ENCODE results near the gene EFCAB8. TPM values are rescaled to one million over a fixed set of nuclear protein-coding genes. Genes with fewer than 3 reads are reported as not detected.

Gene EFCAB8
- total and polyA plus RNA-seq, 4 donors = 0.10 to 0.36 (median 0.20) TPM

DNA sequence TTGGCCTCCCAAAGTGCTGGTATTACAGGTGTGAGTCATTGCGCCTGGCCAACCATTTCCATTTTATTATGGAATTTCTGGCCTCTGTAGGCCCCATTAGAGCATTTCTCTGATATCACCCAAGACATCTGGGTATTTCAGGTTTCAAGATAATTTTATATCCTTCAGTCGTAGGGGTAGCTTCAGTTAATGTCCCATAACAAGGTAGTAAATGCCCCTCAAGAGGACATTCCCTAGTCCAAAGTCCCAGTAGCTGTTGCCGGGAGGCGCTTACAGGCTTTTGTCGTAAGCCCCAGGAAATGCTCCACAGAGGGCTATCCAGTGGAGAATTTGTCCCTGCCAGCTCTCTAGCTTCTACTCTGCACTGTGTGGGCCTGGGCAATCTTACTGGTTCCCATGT, 24.4 kb downstream of the EFCAB8 start:
- Histone ChIP-seq H3K9me3 (ENCODE audit: control insufficient read depth, insufficient read depth, low read length) (no peaks in the 10 kb centered on the region), H3K27me3 (ENCODE audit: control insufficient read depth, insufficient read depth, low read length) (no peaks in the 10 kb centered on the region), H3K27ac (ENCODE audit: low read depth, low read length) (no peak overlapping the region), H3K4me1 (ENCODE audit: control insufficient read depth, insufficient read depth, low read length) (no peaks in the 10 kb centered on the region), H3K36me3 (ENCODE audit: control insufficient read depth, insufficient read depth, low read length) (no peaks in the 10 kb centered on the region), H3K4me3 (ENCODE audit: low read depth, low read length) (no peak overlapping the region)
- WGBS (ENCODE audit: insufficient coverage) = 83% methylated on average over 3 of the region's 5 CpGs
- DNase-seq (ENCODE audit: low read depth in 4 of 6, low spot score in 6 of 6) = no peak

DNA sequence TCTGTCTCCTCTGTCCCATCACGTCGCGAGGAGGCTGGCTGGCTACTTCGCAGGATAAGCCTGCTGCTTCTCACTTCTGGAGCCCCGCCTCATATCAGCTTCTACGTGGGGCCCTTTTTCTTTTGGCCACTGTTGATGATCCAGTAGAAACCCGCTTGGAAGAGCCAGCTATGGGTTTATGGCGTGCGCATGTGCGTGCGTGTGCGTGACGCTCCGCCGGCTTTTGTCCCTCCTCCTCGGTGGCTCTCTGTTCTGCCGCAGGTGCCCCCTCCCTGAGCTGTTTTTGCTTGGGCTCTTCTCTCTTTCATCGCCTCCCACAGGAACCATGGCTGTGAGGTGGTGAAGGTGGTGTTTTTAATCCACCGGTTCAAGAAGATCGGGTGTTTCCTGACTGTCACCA, 26.5 kb downstream of the EFCAB8 start:
- Histone ChIP-seq H3K9me3 (ENCODE audit: control insufficient read depth, insufficient read depth, low read length) (no peaks in the 10 kb centered on the region), H3K27ac (ENCODE audit: low read depth, low read length) (no peak overlapping the region), H3K27me3 (ENCODE audit: control insufficient read depth, insufficient read depth, low read length) (no peaks in the 10 kb centered on the region), H3K4me1 (ENCODE audit: control insufficient read depth, insufficient read depth, low read length) (peaks cover 8% of the 10 kb centered on the region), H3K4me3 (ENCODE audit: low read depth, low read length) (no peak overlapping the region), H3K36me3 (ENCODE audit: control insufficient read depth, insufficient read depth, low read length) (no peaks in the 10 kb centered on the region)
- 85% methylated on average over 16 of the region's 20 CpGs for WGBS (ENCODE audit: insufficient coverage)
- no peak for DNase-seq (ENCODE audit: low read depth in 4 of 6, low spot score in 6 of 6)

DNA sequence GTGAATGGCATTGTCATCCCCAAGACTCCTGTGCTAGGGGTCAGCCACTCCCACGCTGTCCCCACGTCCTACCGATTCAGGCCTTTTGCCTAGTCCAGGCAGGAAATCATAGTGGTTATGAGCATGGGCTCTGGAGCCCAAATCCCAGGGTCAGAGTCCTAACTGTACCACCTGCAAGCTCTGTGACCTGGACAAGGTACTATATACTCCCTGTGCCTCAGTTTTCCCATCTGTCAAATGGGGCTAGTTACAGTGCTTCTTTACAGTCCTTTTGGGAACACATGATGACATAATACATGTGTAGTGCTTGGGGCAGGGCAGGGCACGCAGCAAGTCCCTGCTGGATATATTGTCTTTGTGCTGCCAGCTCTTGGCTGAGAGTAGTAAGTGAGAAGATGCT, 27.2 kb downstream of the EFCAB8 start:
- 78% methylated on average over 4 of the region's 4 CpGs for WGBS (ENCODE audit: insufficient coverage)
- Histone ChIP-seq H3K4me1 (ENCODE audit: control insufficient read depth, insufficient read depth, low read length) (peaks cover 8% of the 10 kb centered on the region), H3K27me3 (ENCODE audit: control insufficient read depth, insufficient read depth, low read length) (no peaks in the 10 kb centered on the region), H3K4me3 (ENCODE audit: low read depth, low read length) (no peak overlapping the region), H3K36me3 (ENCODE audit: control insufficient read depth, insufficient read depth, low read length) (no peaks in the 10 kb centered on the region), H3K9me3 (ENCODE audit: control insufficient read depth, insufficient read depth, low read length) (no peaks in the 10 kb centered on the region), H3K27ac (ENCODE audit: low read depth, low read length) (no peak overlapping the region)
- DNase-seq (ENCODE audit: low read depth in 4 of 6, low spot score in 6 of 6) = no peak

DNA sequence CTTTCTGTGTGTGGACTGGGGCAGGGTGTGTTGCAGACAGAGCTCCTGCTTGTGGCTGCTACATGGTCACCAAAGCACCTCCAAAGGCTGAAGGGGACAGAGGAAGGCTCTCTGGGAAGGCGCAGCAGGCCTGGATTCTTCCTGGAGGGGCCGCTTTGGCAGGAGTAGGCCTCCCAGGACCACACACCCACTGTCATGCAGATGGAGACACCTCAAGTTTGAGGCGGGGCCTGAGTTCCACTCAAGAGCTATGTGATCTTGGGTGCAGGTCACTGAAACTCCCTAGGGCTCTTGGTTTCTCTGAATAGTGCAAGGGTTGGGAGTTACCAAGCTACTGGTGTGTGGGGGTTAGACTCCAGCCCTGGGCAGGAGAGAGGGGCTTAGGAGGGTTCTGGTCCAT, 27.9 kb downstream of the EFCAB8 start:
- Histone ChIP-seq H3K4me1 (ENCODE audit: control insufficient read depth, insufficient read depth, low read length) (peaks cover 8% of the 10 kb centered on the region), H3K9me3 (ENCODE audit: control insufficient read depth, insufficient read depth, low read length) (no peaks in the 10 kb centered on the region), H3K27ac (ENCODE audit: low read depth, low read length) (no peak overlapping the region), H3K27me3 (ENCODE audit: control insufficient read depth, insufficient read depth, low read length) (no peaks in the 10 kb centered on the region), H3K4me3 (ENCODE audit: low read depth, low read length) (no peak overlapping the region), H3K36me3 (ENCODE audit: control insufficient read depth, insufficient read depth, low read length) (no peaks in the 10 kb centered on the region)
- WGBS (ENCODE audit: insufficient coverage) = 100% methylated on average over 2 of the region's 3 CpGs
- DNase-seq (ENCODE audit: low read depth in 4 of 6, low spot score in 6 of 6) = no peak

DNA sequence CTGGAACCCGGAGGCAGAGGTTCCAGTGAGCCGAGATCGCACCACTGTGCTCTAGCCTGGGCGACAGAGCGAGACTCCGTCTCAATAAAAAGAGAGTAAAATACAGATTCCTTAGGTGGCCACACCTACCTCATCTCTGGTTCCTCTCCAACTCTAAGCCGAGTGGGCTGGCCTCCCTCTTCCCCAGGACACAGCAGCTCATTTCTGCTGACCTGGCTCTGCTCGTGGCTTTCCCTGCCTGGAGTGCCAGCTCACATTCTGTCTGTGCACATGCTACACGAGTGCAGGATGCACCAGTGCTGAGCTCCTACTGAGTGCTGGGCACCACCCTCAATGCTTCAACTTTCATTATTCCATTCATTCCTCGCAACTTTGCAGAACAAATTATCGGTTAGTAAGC, 28.8 kb downstream of the EFCAB8 start:
- no peaks in the 10 kb centered on the region for H3K36me3 ChIP-seq (ENCODE audit: control insufficient read depth, insufficient read depth, low read length)
- peaks cover 8% of the 10 kb centered on the region for H3K4me1 ChIP-seq (ENCODE audit: control insufficient read depth, insufficient read depth, low read length)
- no peak overlapping the region for H3K4me3 ChIP-seq (ENCODE audit: low read depth, low read length)
- no peak overlapping the region for H3K27ac ChIP-seq (ENCODE audit: low read depth, low read length)
- H3K27me3 ChIP-seq (ENCODE audit: control insufficient read depth, insufficient read depth, low read length) = no peaks in the 10 kb centered on the region
- H3K9me3 ChIP-seq (ENCODE audit: control insufficient read depth, insufficient read depth, low read length) = no peaks in the 10 kb centered on the region
- no peak for DNase-seq (ENCODE audit: low read depth in 4 of 6, low spot score in 6 of 6)
- WGBS (ENCODE audit: insufficient coverage) = 80% methylated on average over 9 of the region's 11 CpGs

DNA sequence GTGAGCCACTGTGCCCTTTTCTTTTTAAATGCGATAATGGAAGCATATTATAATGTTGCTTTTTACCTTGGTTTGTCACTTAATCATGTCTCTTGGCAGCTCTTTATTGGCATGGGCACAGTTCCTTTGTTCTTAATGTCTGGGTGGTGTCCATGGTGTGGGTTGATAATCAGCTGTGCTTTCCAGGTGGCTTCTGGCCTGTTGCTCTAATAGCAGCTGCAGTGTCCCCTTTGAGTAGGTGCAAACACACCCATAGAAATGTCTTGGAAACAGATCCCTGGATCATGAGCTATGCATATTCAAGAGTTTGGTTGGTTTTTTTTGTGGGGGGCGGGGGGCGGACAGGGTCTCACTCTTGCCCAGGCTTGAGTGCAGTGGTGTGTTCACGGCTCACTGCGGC, 29.9 kb downstream of the EFCAB8 start:
- Histone ChIP-seq H3K9me3 (ENCODE audit: control insufficient read depth, insufficient read depth, low read length) (no peaks in the 10 kb centered on the region), H3K27ac (ENCODE audit: low read depth, low read length) (no peak overlapping the region), H3K4me1 (ENCODE audit: control insufficient read depth, insufficient read depth, low read length) (peaks cover 8% of the 10 kb centered on the region), H3K27me3 (ENCODE audit: control insufficient read depth, insufficient read depth, low read length) (no peaks in the 10 kb centered on the region), H3K4me3 (ENCODE audit: low read depth, low read length) (no peak overlapping the region), H3K36me3 (ENCODE audit: control insufficient read depth, insufficient read depth, low read length) (no peaks in the 10 kb centered on the region)
- peak in 1 of 6 donors; percentile 45 for DNase-seq (ENCODE audit: low read depth in 4 of 6, low spot score in 6 of 6)
- 74% methylated on average over 5 of the region's 5 CpGs for WGBS (ENCODE audit: insufficient coverage)

DNA sequence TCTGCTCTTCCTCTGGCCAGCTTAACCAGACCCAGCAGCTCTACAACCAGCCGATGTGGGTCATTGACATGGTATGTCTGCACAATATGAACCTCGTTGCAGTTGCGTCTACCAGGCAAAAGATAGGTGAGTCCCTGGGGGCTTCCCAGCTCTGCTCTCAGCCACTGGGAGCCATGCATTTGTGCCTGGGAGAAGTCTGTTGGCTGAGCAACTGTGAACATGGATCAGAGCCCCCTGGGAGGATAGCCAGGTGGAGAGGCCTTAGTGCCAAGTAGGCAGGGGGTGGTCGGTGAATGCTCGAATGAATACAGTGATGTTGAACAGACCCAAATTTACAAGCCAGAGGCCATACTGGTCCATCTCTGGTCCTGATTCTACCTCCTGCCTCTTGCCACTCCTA, 30.6 kb downstream of the EFCAB8 start:
- H3K4me3 ChIP-seq (ENCODE audit: low read depth, low read length) = no peak overlapping the region
- no peaks in the 10 kb centered on the region for H3K27me3 ChIP-seq (ENCODE audit: control insufficient read depth, insufficient read depth, low read length)
- peaks cover 14% of the 10 kb centered on the region for H3K4me1 ChIP-seq (ENCODE audit: control insufficient read depth, insufficient read depth, low read length)
- WGBS (ENCODE audit: insufficient coverage) = 49% methylated on average over 5 of the region's 5 CpGs
- H3K36me3 ChIP-seq (ENCODE audit: control insufficient read depth, insufficient read depth, low read length) = no peaks in the 10 kb centered on the region
- H3K9me3 ChIP-seq (ENCODE audit: control insufficient read depth, insufficient read depth, low read length) = no peaks in the 10 kb centered on the region
- peak in 1 of 6 donors; percentile 54 for DNase-seq (ENCODE audit: low read depth in 4 of 6, low spot score in 6 of 6)
- H3K27ac ChIP-seq (ENCODE audit: low read depth, low read length) = no peak overlapping the region

DNA sequence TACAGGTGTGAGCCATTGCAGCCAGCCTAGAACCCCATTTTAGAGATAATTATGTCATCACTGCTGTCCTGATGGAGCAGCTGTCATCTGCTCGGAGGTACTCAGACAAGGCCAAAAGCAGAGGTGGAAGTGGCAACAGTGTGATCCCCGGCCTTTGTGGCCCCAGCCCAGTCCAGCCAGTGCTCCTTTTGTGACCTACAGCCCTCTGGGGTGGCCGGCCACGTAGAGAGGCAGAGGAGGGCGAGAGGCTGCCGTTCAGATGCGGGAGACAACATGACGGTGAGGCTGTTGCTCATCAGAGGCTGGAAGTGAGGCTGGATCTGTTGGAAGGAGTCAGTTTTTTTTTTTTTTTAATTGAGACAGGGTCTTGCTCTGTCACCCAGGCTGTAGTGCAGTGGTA, 32.8 kb downstream of the EFCAB8 start:
- no peak for DNase-seq (ENCODE audit: low read depth in 4 of 6, low spot score in 6 of 6)
- Histone ChIP-seq H3K27me3 (ENCODE audit: control insufficient read depth, insufficient read depth, low read length) (no peaks in the 10 kb centered on the region), H3K36me3 (ENCODE audit: control insufficient read depth, insufficient read depth, low read length) (no peaks in the 10 kb centered on the region), H3K27ac (ENCODE audit: low read depth, low read length) (no peak overlapping the region), H3K9me3 (ENCODE audit: control insufficient read depth, insufficient read depth, low read length) (no peaks in the 10 kb centered on the region), H3K4me1 (ENCODE audit: control insufficient read depth, insufficient read depth, low read length) (peaks cover 14% of the 10 kb centered on the region), H3K4me3 (ENCODE audit: low read depth, low read length) (no peak overlapping the region)
- WGBS (ENCODE audit: insufficient coverage) = 91% methylated on average over 8 of the region's 8 CpGs

DNA sequence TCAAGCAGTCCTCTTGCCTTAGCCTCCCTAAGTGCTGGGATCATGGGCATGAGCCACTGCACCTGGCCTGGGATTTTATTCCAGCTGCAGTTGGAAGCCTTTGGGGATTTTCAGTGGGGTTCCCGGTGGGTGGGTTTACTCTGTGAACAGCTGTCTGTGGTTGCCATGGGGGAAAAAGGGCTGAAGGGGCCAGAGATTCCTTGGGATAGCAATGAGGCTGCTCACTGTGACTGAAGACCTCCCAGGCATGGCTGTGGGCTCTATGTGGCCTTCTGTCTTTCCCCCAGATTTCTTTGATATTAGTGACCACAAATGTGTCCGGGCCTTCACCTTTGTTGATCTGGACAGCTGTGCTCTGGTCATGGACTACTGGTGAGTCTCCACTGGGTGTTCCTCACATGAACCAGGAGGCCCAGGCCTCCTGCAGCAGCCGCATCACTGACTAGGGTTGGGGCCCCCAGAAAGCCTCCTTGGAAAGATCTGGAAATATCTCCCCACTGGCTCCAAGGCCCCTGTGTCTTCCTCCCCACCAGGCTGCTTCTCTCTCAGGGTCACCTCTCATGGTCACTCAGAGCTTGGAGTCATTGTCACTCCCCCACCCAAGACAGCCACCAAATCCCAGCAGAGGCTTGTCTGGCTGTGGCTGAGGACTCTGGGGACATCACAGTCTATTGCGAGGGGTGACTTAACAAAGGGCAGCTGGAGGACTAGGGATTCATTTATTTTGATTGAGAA, 33.4 kb downstream of the EFCAB8 start:
- H3K9me3 ChIP-seq (ENCODE audit: control insufficient read depth, insufficient read depth, low read length) = no peaks in the 10 kb centered on the region
- H3K27ac ChIP-seq (ENCODE audit: low read depth, low read length) = no peak overlapping the region
- H3K27me3 ChIP-seq (ENCODE audit: control insufficient read depth, insufficient read depth, low read length) = no peaks in the 10 kb centered on the region
- H3K36me3 ChIP-seq (ENCODE audit: control insufficient read depth, insufficient read depth, low read length) = no peaks in the 10 kb centered on the region
- WGBS (ENCODE audit: insufficient coverage) = 73% methylated on average over 3 of the region's 4 CpGs
- no peak for DNase-seq (ENCODE audit: low read depth in 4 of 6, low spot score in 6 of 6)
- peaks cover 14% of the 10 kb centered on the region for H3K4me1 ChIP-seq (ENCODE audit: control insufficient read depth, insufficient read depth, low read length)
- H3K4me3 ChIP-seq (ENCODE audit: low read depth, low read length) = no peak overlapping the region

DNA sequence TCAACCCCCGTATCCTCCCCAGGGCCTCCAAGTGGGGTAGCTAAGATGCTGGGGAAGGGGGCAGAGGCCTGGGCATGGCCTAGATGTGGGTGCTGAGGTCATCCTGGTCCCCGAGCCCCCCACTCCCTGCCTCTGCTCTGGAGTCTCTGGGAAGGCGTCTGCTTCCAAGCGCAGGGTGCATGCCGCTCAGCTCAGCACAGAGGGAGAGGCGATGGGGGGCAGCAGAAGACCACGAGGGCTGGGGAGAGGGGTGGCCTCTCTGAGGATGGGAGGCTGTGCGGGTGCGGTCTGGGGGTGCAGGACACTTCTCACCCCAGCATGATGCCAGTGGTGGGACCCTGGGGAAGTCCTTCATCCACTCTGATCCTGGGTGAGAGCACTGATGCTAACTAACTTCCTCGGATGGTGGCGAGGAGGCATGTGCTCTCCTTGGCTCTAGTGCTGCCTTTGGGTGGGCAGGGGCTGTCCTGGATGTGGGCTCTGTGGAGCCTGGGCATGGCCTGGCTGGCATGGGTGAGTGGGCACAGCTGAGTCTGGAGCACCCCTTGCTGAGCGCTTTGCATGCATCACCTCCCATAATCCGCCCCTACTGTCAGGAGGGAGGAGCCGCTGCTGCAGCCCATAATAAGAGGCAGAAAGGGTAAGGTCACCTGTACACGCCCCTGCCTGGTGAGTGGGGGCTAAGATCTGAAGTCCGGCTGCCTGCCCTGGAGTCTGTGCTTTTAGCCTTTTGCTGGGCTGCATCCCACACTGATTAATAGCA, 34.7 kb downstream of the EFCAB8 start:
- Histone ChIP-seq H3K4me3 (ENCODE audit: low read depth, low read length) (no peak overlapping the region), H3K4me1 (ENCODE audit: control insufficient read depth, insufficient read depth, low read length) (peaks cover 14% of the 10 kb centered on the region), H3K27me3 (ENCODE audit: control insufficient read depth, insufficient read depth, low read length) (no peaks in the 10 kb centered on the region), H3K9me3 (ENCODE audit: control insufficient read depth, insufficient read depth, low read length) (no peaks in the 10 kb centered on the region), H3K27ac (ENCODE audit: low read depth, low read length) (no peak overlapping the region), H3K36me3 (ENCODE audit: control insufficient read depth, insufficient read depth, low read length) (no peaks in the 10 kb centered on the region)
- 85% methylated on average over 13 of the region's 16 CpGs for WGBS (ENCODE audit: insufficient coverage)
- DNase-seq (ENCODE audit: low read depth in 4 of 6, low spot score in 6 of 6) = no peak

All from spinal cord (tissue), 10 donors.